Loucy (cell line): ENCODE results near the gene FMN2.

Experiments
- CTCF ChIP-seq: fragments of 200-600 bp; sonication (generic); conservative IDR thresholded peaks from 2 replicates; pipeline ENCODE4 v1.5.1; 2014; ENCODE audit warnings: mild to moderate bottlenecking, antibody characterized with exemption, low read length
- EZH2phosphoT487 ChIP-seq: fragments of 200-600 bp; IDR thresholded peaks from 2 replicates; pipeline ENCODE4 v1.6.1; 2018; ENCODE audit warnings: antibody characterized with exemption, mild to moderate bottlenecking, moderate library complexity, borderline replicate concordance

GRCh38 chr1:240101306-240101705, 9.6 kb downstream of the FMN2 start:
- TF ChIP-seq CTCF (no peak), EZH2phosphoT487 (no peak)
